Vagina (tissue), 2 donors: ENCODE results near the gene VPS8. TPM values are rescaled to one million over a fixed set of nuclear protein-coding genes. Genes with fewer than 3 reads are reported as not detected.

Source experiments
- DNase-seq, 2 donors: peaks; one replicate each; pipeline ENCODE4 v3.0.0-alpha.2; 2017; ENCODE audit errors: extremely low spot score in 2 of 2
- H3K27ac ChIP-seq: fragments of 200-600 bp; sonication (generic); one replicate; pipeline ENCODE4 v1.5.1; 2019
- H3K27me3 ChIP-seq: fragments of 200-600 bp; sonication (generic); one replicate; pipeline ENCODE4 v1.5.1; 2019
- H3K36me3 ChIP-seq, 2 donors: fragments of 200-600 bp; sonication (generic); one replicate each; pipeline ENCODE4 v1.5.1; 2017 to 2019
- H3K4me1 ChIP-seq: fragments of 200-600 bp; sonication (generic); one replicate; pipeline ENCODE4 v1.5.1; 2019
- H3K4me3 ChIP-seq, 2 donors: fragments of 200-600 bp; sonication (generic); 1 replicate in 1 of 2; 2 replicates in 1 of 2; pipeline ENCODE4 v1.5.1; 2016 to 2019
- H3K9me3 ChIP-seq: fragments of 200-600 bp; sonication (generic); one replicate; pipeline ENCODE4 v1.5.1; 2019
- POLR2A ChIP-seq, 2 donors: fragments of 450-650 bp; IDR thresholded peaks; one replicate each; pipeline ENCODE4 v1.6.1; 2017; ENCODE audit warnings: antibody characterized with exemption in 2 of 2, mild to moderate bottlenecking in 2 of 2, moderate library complexity in 2 of 2
- POLR2AphosphoS5 ChIP-seq, 2 donors: sonication (generic); formaldehyde crosslinking; IDR thresholded peaks; one replicate each; pipeline ENCODE4 v1.9.0; 2017; ENCODE audit warnings: antibody characterized with exemption in 2 of 2, mild to moderate bottlenecking in 2 of 2, low read depth in 1 of 2; ENCODE audit not compliant: insufficient read depth in 1 of 2
- intact Hi-C: fragments of 100-400 bp; cut with DNase I; formaldehyde crosslinking; loops from one replicate; pipeline ENCODE4 v1.15.1; 2023
- total RNA-seq: library from RNA; depleted of rRNA; stranded (reverse); fragments of >200 nt; gene quantifications from one replicate; pipeline ENCODE4 v1.2.3, GENCODE V29; 2016
- TF ChIP-seq, protein P1 (sequence below), 3 experiments: fragments of 450-650 bp in 2 of 3; fragments of 200-600 bp in 1 of 3; sonication (generic) in 1 of 3; IDR thresholded peaks; one replicate each; pipeline ENCODE4 v1.5.1; 2017 to 2019; ENCODE audit warnings: antibody characterized with exemption in 3 of 3, mild to moderate bottlenecking in 2 of 3, moderate library complexity in 2 of 3

VPS8 gene
- total RNA-seq, 1 donor from 2014 or later = 52.3 TPM

- intact Hi-C loops = loop anchor here (5.0 kb wide), 1 partner anchor 1953 kb away; no protein-coding TSS in a partner anchor
- Histone ChIP-seq H3K27ac (no peak overlapping the region), H3K4me3 (no peak overlapping the region), H3K27me3 (no peaks in the 10 kb centered on the region), H3K9me3 (no peaks in the 10 kb centered on the region), H3K4me1 (no peaks in the 10 kb centered on the region), H3K36me3 (no peaks in the 10 kb centered on the region)
- TF ChIP-seq POLR2A (IDR thresholded peaks at IDR 0.05) (no peak), POLR2AphosphoS5 (IDR thresholded peaks at IDR 0.05; ENCODE audit: insufficient read depth in 1 of 2, low read depth in 1 of 2) (no peak)
- TF ChIP-seq, protein P1, sequence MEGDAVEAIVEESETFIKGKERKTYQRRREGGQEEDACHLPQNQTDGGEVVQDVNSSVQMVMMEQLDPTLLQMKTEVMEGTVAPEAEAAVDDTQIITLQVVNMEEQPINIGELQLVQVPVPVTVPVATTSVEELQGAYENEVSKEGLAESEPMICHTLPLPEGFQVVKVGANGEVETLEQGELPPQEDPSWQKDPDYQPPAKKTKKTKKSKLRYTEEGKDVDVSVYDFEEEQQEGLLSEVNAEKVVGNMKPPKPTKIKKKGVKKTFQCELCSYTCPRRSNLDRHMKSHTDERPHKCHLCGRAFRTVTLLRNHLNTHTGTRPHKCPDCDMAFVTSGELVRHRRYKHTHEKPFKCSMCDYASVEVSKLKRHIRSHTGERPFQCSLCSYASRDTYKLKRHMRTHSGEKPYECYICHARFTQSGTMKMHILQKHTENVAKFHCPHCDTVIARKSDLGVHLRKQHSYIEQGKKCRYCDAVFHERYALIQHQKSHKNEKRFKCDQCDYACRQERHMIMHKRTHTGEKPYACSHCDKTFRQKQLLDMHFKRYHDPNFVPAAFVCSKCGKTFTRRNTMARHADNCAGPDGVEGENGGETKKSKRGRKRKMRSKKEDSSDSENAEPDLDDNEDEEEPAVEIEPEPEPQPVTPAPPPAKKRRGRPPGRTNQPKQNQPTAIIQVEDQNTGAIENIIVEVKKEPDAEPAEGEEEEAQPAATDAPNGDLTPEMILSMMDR (IDR thresholded peaks at IDR 0.05) = no peak
- DNase-seq = peak in 1 of 2 donors; percentile 64
Measured at GRCh38 chr3:185065059-185065458, 253.1 kb downstream of the VPS8 start.

DNA sequence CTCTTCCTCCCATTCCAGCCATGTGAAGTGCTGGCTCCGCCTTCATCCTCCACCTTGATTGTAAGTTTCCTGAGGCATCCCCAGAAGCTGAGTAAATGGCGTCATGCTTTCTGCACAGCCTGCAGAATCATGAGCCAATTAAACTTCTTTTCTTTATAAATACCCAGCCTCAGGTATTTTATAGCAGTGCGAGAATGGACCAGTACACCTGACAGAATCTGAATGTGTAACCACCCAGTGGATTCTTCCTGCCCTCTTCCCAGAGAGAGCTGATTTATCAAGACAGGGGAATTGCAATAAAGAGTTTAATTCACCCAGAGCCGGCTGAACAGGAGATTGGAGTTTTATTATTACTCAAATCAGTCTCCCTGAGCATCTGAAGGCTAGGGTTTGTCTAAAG is 254.3 kb downstream of the VPS8 start:
- intact Hi-C loops = loop anchor here (5.0 kb wide), 1 partner anchor 1954 kb away; no protein-coding TSS in a partner anchor
- no peaks in the 10 kb centered on the region for H3K27me3 ChIP-seq

GRCh38 chr3:185067173-185067572 is 255.2 kb downstream of the VPS8 start:
- no peak overlapping the region for H3K4me3 ChIP-seq
- H3K4me1 ChIP-seq = no peaks in the 10 kb centered on the region
- TF ChIP-seq, protein P1 (IDR thresholded peaks at IDR 0.05) = no peak
- no peak for TF ChIP-seq POLR2AphosphoS5 (IDR thresholded peaks at IDR 0.05; ENCODE audit: insufficient read depth in 1 of 2, low read depth in 1 of 2)
- TF ChIP-seq POLR2A (IDR thresholded peaks at IDR 0.05) = no peak
- no peaks in the 10 kb centered on the region for H3K36me3 ChIP-seq
- peak in 1 of 2 donors; percentile 8 for DNase-seq
- H3K9me3 ChIP-seq = no peaks in the 10 kb centered on the region
- no peak overlapping the region for H3K27ac ChIP-seq
- no peaks in the 10 kb centered on the region for H3K27me3 ChIP-seq
- intact Hi-C loops = loop anchor here (5.0 kb wide), 1 partner anchor 1955 kb away; no protein-coding TSS in a partner anchor

More for the DNA sequence above, 254.3 kb downstream of the VPS8 start:
- DNase-seq = no peak
- Histone ChIP-seq H3K27ac (no peak overlapping the region), H3K9me3 (no peaks in the 10 kb centered on the region), H3K4me1 (no peaks in the 10 kb centered on the region), H3K4me3 (no peak overlapping the region), H3K36me3 (no peaks in the 10 kb centered on the region)
- TF ChIP-seq POLR2A (IDR thresholded peaks at IDR 0.05) (no peak), POLR2AphosphoS5 (IDR thresholded peaks at IDR 0.05; ENCODE audit: insufficient read depth in 1 of 2, low read depth in 1 of 2) (no peak)
- TF ChIP-seq, protein P1 (IDR thresholded peaks at IDR 0.05) = no peak

DNA sequence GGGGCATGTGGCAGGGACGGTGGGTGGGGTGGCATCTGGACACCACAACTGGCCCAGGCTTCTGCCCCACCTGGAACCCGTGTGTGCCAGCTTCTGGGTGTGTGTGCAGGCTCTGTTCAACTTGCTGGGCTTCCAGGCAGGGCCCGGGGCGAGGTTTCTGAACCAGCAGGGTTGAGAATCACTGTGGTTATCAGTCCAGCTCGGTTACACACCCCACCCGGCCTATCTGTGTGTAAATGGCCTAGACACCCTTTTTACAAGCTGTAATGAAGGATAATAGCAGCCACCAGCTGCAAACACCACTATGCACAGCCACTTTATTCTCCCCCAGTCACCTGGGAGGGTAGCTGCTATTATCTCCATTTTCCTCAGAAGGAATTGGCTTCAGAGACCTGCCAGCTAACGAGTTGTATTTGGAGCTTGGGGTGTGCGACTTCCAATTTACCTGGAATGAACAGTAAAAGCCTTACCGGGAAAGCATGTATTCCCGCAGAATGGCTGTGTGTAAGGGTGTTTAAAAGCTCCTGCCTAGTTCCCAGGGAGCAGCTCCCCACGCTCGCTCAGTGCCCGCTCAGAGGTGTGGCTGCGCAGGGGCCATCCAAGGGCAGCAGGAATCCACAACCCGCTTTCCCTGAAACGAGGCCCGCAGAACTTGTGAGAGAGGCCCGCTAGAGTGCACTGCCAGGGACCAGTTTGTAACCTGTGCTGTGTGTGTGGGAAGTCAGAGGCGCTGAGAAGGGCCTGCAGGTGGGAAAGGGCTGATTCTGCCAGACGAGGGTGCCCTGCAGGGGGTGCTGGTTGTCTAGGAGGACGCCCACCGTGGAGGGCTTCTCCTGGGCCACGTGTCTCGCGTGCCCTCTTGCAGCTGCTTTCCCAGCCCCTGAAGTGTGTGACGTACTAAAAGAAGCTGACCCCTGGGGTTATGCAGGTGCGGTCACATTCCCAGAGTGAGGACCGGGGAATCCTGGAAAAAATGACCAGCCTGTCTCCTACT is 257.4 kb downstream of the VPS8 start:
- H3K4me3 ChIP-seq = no peak overlapping the region
- TF ChIP-seq, protein P1 (IDR thresholded peaks at IDR 0.05) = no peak
- TF ChIP-seq POLR2AphosphoS5 (IDR thresholded peaks at IDR 0.05; ENCODE audit: insufficient read depth in 1 of 2, low read depth in 1 of 2) = no peak
- no peak for TF ChIP-seq POLR2A (IDR thresholded peaks at IDR 0.05)
- no peaks in the 10 kb centered on the region for H3K27me3 ChIP-seq
- DNase-seq = no peak
- no peaks in the 10 kb centered on the region for H3K4me1 ChIP-seq
- H3K27ac ChIP-seq = no peak overlapping the region
- no peaks in the 10 kb centered on the region for H3K36me3 ChIP-seq
- intact Hi-C loops = loop anchor here (5.0 kb wide), 1 partner anchor 1957 kb away; no protein-coding TSS in a partner anchor
- no peaks in the 10 kb centered on the region for H3K9me3 ChIP-seq
